IMR-90 (cell line): ENCODE measurements around the gene MGAT3. TPM values are rescaled to one million over a fixed set of nuclear protein-coding genes. Genes with fewer than 3 reads are reported as not detected.

Experiments used
- ATAC-seq: fragments of 200-7000 bp; cut with Tn5 transposase; 2 replicates; pipeline ENCODE4 v1.9.1; 2020; ENCODE audit warnings: low read depth, mild to moderate bottlenecking, moderate library complexity
- BruUV-seq: library from RNA; stranded (reverse); fragments of 400-500 nt; replicated peaks from 2 replicates; lab custom pipeline; 2021; lab: Mats Ljungman, UMichigan
- CTCF ChIA-PET: fragments of 300-600 bp; formaldehyde crosslinking; extraction: SDS; loops from one replicate; lab custom pipeline; 2021; ENCODE audit warnings: antibody characterized with exemption; lab: Yijun Ruan, JAX
- POLR2A ChIA-PET: fragments of 300-600 bp; sonication (Branson Sonifier 250); formaldehyde crosslinking; loops from one replicate; lab custom pipeline; 2022; ENCODE audit warnings: antibody characterized with exemption; ENCODE audit not compliant: unreplicated experiment; lab: Charles Lee
- DNase-seq: peaks from one replicate; pipeline ENCODE4 v3.0.0; 2013
- H2AFZ ChIP-seq: replicated peaks from 2 replicates; pipeline ENCODE3; 2013; ENCODE audit warnings: low read length, mild to moderate bottlenecking; ENCODE audit not compliant: poor library complexity
- H2AK5ac ChIP-seq: 2 replicates; pipeline ENCODE4 v1.6.1; 2013; ENCODE audit warnings: low read depth, low read length, inconsistent platforms
- H2AK9ac ChIP-seq: replicated peaks from 2 replicates; pipeline ENCODE3; 2013; ENCODE audit warnings: mild to moderate bottlenecking, low read depth, low read length, moderate library complexity; ENCODE audit not compliant: poor library complexity
- H2BK120ac ChIP-seq: 2 replicates; pipeline ENCODE4 v1.6.1; 2013; ENCODE audit warnings: low read depth, low read length, inconsistent platforms
- H2BK15ac ChIP-seq: 3 replicates; pipeline ENCODE4 v1.6.1; 2013; ENCODE audit warnings: low read depth, low read length, inconsistent platforms
- H2BK20ac ChIP-seq: 2 replicates; pipeline ENCODE4 v1.6.1; 2013; ENCODE audit warnings: low read depth, mild to moderate bottlenecking, inconsistent platforms, low read length, moderate library complexity
- H2BK5ac ChIP-seq: 2 replicates; pipeline ENCODE4 v1.6.1; 2013; ENCODE audit warnings: mild to moderate bottlenecking, low read depth, low read length, inconsistent platforms; ENCODE audit not compliant: poor library complexity, severe bottlenecking
- H3K14ac ChIP-seq: replicated peaks from 2 replicates; pipeline ENCODE4 v1.6.1; 2013; ENCODE audit warnings: low read depth, low read length, inconsistent platforms
- H3K18ac ChIP-seq: 2 replicates; pipeline ENCODE4 v1.6.1; 2013; ENCODE audit warnings: low read depth, low read length, control low read depth
- H3K23ac ChIP-seq: 2 replicates; pipeline ENCODE4 v1.6.1; 2013; ENCODE audit warnings: low read depth, low read length, inconsistent platforms
- H3K27ac ChIP-seq: 2 replicates; pipeline ENCODE4 v1.5.1; 2013; ENCODE audit warnings: mild to moderate bottlenecking, control low read depth, low read length; ENCODE audit not compliant: insufficient read depth
- H3K27me3 ChIP-seq: 2 replicates; pipeline ENCODE4 v1.6.1; 2013; ENCODE audit warnings: low read length; ENCODE audit not compliant: control insufficient read depth, insufficient read depth
- H3K36me3 ChIP-seq: 2 replicates; pipeline ENCODE4 v1.6.1; 2013; ENCODE audit warnings: low read length, mixed read lengths; ENCODE audit not compliant: control insufficient read depth, insufficient read depth
- H3K4ac ChIP-seq: 2 replicates; pipeline ENCODE4 v1.6.1; 2013; ENCODE audit warnings: low read depth, low read length, inconsistent platforms
- H3K4me1 ChIP-seq: 2 replicates; pipeline ENCODE4 v1.6.1; 2013; ENCODE audit warnings: low read length, mixed read lengths; ENCODE audit not compliant: control insufficient read depth, insufficient read depth
- H3K4me2 ChIP-seq: 2 replicates; pipeline ENCODE4 v1.6.1; 2013; ENCODE audit warnings: low read depth, mild to moderate bottlenecking, control low read depth, low read length, moderate library complexity
- H3K4me3 ChIP-seq: 2 replicates; pipeline ENCODE4 v1.5.1; 2013; ENCODE audit warnings: low read depth, mild to moderate bottlenecking, control low read depth, low read length, moderate library complexity; ENCODE audit not compliant: insufficient read depth
- H3K56ac ChIP-seq: 2 replicates; pipeline ENCODE4 v1.6.1; 2013; ENCODE audit warnings: low read length, inconsistent platforms; ENCODE audit not compliant: insufficient read depth; ENCODE audit errors: extremely low read depth
- H3K79me1 ChIP-seq, 2 experiments: 2 replicates each; pipeline ENCODE4 v1.6.1; 2013; ENCODE audit warnings: low read length in 2 of 2, inconsistent platforms in 1 of 2, low read depth in 1 of 2
- H3K9ac ChIP-seq: 2 replicates; pipeline ENCODE4 v1.6.1; 2013; ENCODE audit warnings: low read depth, low read length, control low read depth
- H3K9me1 ChIP-seq: 2 replicates; pipeline ENCODE4 v1.6.1; 2013; ENCODE audit warnings: low read length, inconsistent platforms; ENCODE audit not compliant: insufficient read depth
- H3K9me3 ChIP-seq: 2 replicates; pipeline ENCODE4 v1.6.1; 2013; ENCODE audit warnings: low read length; ENCODE audit not compliant: control insufficient read depth, insufficient read depth
- H4K20me1 ChIP-seq: 2 replicates; pipeline ENCODE4 v1.6.1; 2013; ENCODE audit warnings: low read length, inconsistent platforms; ENCODE audit not compliant: insufficient read depth
- H4K5ac ChIP-seq: 2 replicates; pipeline ENCODE4 v1.6.1; 2013; ENCODE audit warnings: mild to moderate bottlenecking, low read depth, low read length, control low read depth
- H4K8ac ChIP-seq, 2 experiments: 2 replicates each; pipeline ENCODE4 v1.6.1; 2013; ENCODE audit warnings: low read depth in 2 of 2, low read length in 2 of 2, control low read depth in 1 of 2, inconsistent platforms in 1 of 2
- H4K91ac ChIP-seq: 2 replicates; pipeline ENCODE4 v1.6.1; 2013; ENCODE audit warnings: low read depth, low read length, inconsistent platforms; ENCODE audit not compliant: insufficient read depth
- BHLHE40 ChIP-seq: fragments of 150-350 bp; IDR thresholded peaks from 2 replicates; pipeline ENCODE4 v1.6.1; 2016; ENCODE audit warnings: mild to moderate bottlenecking, low read depth, low read length
- CHD1 ChIP-seq: IDR thresholded peaks from 2 replicates; pipeline ENCODE4 v1.6.1; 2012; ENCODE audit warnings: low read depth, low read length, improper control_type of control experiment
- FOS ChIP-seq: fragments of 150-350 bp; IDR thresholded peaks from 2 replicates; pipeline ENCODE4 v1.6.1; 2016; ENCODE audit warnings: low read depth, low read length
- MAFK ChIP-seq: IDR thresholded peaks from 2 replicates; pipeline ENCODE4 v1.6.1; 2012; ENCODE audit warnings: low read depth, low read length, improper control_type of control experiment
- MXI1 ChIP-seq: IDR thresholded peaks from 2 replicates; pipeline ENCODE4 v1.6.1; 2012; ENCODE audit warnings: low read depth, mild to moderate bottlenecking, low read length, moderate library complexity, borderline replicate concordance
- POLR2A ChIP-seq: IDR thresholded peaks from 2 replicates; pipeline ENCODE4 v1.6.1; 2012; ENCODE audit warnings: mild to moderate bottlenecking, low read depth, low read length
- RAD21 ChIP-seq: IDR thresholded peaks from 2 replicates; pipeline ENCODE4 v1.6.1; 2012; ENCODE audit warnings: low read length, improper control_type of control experiment
- RCOR1 ChIP-seq: IDR thresholded peaks from 2 replicates; pipeline ENCODE4 v1.6.1; 2012; ENCODE audit warnings: mild to moderate bottlenecking, low read length, improper control_type of control experiment; ENCODE audit not compliant: insufficient replicate concordance
- SMC3 ChIP-seq: fragments of 150-350 bp; IDR thresholded peaks from 2 replicates; pipeline ENCODE4 v1.6.1; 2016; ENCODE audit warnings: low read depth, mild to moderate bottlenecking, antibody characterized with exemption, low read length, moderate library complexity
- WGBS, 2 experiments: methylation state at CpG; one replicate each; pipeline versions ENCODE4 v1.1.5 to v1.1.7; 2013; ENCODE audit warnings: missing lambda C conversion rate in 2 of 2; ENCODE audit not compliant: insufficient read length in 1 of 2; ENCODE audit errors: extremely low coverage in 2 of 2; 5-methylcytosine and 5-hydroxymethylcytosine counted together
- dilution Hi-C: fragments of 300-500 bp; cut with HindIII; formaldehyde crosslinking; loops from one replicate; pipeline ENCODE4 v1.14.3; 2018; ENCODE audit warnings: low sequenced_read_pairs; ENCODE audit not compliant: unreplicated experiment
- in situ Hi-C: fragments of 300-500 bp; cut with MboI; formaldehyde crosslinking; loops from 3 replicates; pipeline ENCODE4 v1.14.3; 2019; ENCODE audit warnings: low sequenced_read_pairs, inconsistent platforms, mixed read lengths
- intact Hi-C: fragments of 100-400 bp; cut with micrococcal nuclease; formaldehyde crosslinking; loops from 2 replicates; pipeline ENCODE4 v1.10.0; 2022
- polyA plus RNA-seq, 3 experiments: library from polyadenylated mRNA; depleted of rRNA; stranded (reverse); fragments of >200 nt; gene quantifications; 2 replicates each; pipeline ENCODE4 v1.2.3, GENCODE V29; 2012; ENCODE audit warnings: low replicate concordance in 1 of 3
- total RNA-seq: library from RNA; depleted of rRNA; stranded (reverse); fragments of >200 nt; gene quantifications from 2 replicates; pipeline ENCODE4 v1.2.3, GENCODE V29; 2012
- TF ChIP-seq, protein P1 (sequence below): fragments of 150-350 bp; IDR thresholded peaks from 2 replicates; pipeline ENCODE4 v1.6.1; 2016; ENCODE audit warnings: low read depth, mild to moderate bottlenecking, low read length, moderate library complexity, borderline replicate concordance
- TF ChIP-seq, protein P2 (sequence below): conservative IDR thresholded peaks from 2 replicates; pipeline ENCODE4 v1.5.1; 2012; ENCODE audit warnings: mild to moderate bottlenecking, low read depth, low read length, improper control_type of control experiment

Gene MGAT3
- total and polyA plus RNA-seq, 2 of the 4 experiments (the other 2 are of a cell fraction), result 0.36 to 1.1 TPM

DNA sequence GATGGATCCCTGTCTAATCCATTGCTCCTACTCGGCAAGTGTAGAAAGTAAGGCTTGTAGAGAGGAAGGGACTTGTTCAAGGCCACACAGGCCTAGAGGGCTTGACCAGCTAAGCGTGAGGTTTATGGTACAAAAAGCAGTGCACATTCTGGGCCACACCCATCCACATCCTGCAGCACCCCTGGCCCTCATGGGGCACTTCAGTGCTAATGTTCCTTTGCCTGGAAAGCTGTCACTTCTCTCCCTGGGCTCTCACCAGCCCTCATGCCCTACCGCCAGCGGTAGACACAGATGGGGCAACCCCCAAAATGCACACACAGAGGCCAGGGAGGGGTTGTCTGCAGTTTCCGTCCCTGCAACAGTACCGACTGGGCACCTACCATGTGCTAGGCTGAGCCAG is 7.1 kb upstream of the MGAT3 start:
- no peak overlapping the region for H3K18ac ChIP-seq
- no peak overlapping the region for H2BK5ac ChIP-seq
- no peak overlapping the region for H4K8ac ChIP-seq
- intact Hi-C loops (no loop called here), dilution Hi-C loops (no loop called here), in situ Hi-C loops (no loop called here)
- ChIA-PET CTCF (no interaction called here), POLR2A (no interaction called here)
- H4K20me1 ChIP-seq, result no peaks in the 10 kb centered on the region
- peak overlapping the region; percentile 42 for H2AK9ac ChIP-seq
- H3K14ac ChIP-seq, result no peak overlapping the region
- H2BK20ac ChIP-seq, result no peak overlapping the region
- no peak overlapping the region for H3K4ac ChIP-seq
- no peak overlapping the region for H3K27ac ChIP-seq
- no TSS peak for BruUV-seq
- H2BK120ac ChIP-seq, result no peak overlapping the region
- ATAC-seq (no peak), DNase-seq (no peak)
- H3K9me3 ChIP-seq, result no peaks in the 10 kb centered on the region
- H3K4me3 ChIP-seq, result no peak overlapping the region
- H4K5ac ChIP-seq, result no peak overlapping the region
- 92% methylated on average over 2 of the region's 6 CpGs; no CpG with 5 or more reads in 1 of the 2 experiments for WGBS, 2 experiments
- peaks cover 18% of the 10 kb centered on the region for H3K27me3 ChIP-seq
- no peak overlapping the region for H3K56ac ChIP-seq
- no peak overlapping the region for H2AK5ac ChIP-seq
- H3K4me2 ChIP-seq, result no peak overlapping the region
- H3K9ac ChIP-seq, result no peak overlapping the region
- no peaks in the 10 kb centered on the region; the same call in 1 of the 2 replicates for H3K9me1 ChIP-seq
- no peaks in the 10 kb centered on the region for H3K79me1 ChIP-seq
- no peak overlapping the region for H3K23ac ChIP-seq
- H3K36me3 ChIP-seq, result no peaks in the 10 kb centered on the region
- TF ChIP-seq RAD21 (no peak), CHD1 (no peak), POLR2A (no peak), SMC3 (no peak), MXI1 (no peak), RCOR1 (no peak), BHLHE40 (no peak), FOS (no peak), MAFK (no peak)
- TF ChIP-seq, protein P1, sequence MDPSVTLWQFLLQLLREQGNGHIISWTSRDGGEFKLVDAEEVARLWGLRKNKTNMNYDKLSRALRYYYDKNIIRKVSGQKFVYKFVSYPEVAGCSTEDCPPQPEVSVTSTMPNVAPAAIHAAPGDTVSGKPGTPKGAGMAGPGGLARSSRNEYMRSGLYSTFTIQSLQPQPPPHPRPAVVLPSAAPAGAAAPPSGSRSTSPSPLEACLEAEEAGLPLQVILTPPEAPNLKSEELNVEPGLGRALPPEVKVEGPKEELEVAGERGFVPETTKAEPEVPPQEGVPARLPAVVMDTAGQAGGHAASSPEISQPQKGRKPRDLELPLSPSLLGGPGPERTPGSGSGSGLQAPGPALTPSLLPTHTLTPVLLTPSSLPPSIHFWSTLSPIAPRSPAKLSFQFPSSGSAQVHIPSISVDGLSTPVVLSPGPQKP, result no peak
- TF ChIP-seq, protein P2, sequence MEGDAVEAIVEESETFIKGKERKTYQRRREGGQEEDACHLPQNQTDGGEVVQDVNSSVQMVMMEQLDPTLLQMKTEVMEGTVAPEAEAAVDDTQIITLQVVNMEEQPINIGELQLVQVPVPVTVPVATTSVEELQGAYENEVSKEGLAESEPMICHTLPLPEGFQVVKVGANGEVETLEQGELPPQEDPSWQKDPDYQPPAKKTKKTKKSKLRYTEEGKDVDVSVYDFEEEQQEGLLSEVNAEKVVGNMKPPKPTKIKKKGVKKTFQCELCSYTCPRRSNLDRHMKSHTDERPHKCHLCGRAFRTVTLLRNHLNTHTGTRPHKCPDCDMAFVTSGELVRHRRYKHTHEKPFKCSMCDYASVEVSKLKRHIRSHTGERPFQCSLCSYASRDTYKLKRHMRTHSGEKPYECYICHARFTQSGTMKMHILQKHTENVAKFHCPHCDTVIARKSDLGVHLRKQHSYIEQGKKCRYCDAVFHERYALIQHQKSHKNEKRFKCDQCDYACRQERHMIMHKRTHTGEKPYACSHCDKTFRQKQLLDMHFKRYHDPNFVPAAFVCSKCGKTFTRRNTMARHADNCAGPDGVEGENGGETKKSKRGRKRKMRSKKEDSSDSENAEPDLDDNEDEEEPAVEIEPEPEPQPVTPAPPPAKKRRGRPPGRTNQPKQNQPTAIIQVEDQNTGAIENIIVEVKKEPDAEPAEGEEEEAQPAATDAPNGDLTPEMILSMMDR, result no peak
- no peak overlapping the region for H2BK15ac ChIP-seq
- H2AFZ ChIP-seq, result no peak overlapping the region
- H4K91ac ChIP-seq, result no peak overlapping the region
- peaks cover 6% of the 10 kb centered on the region; the same call in 1 of the 2 replicates for H3K4me1 ChIP-seq
